CD4-positive, alpha-beta T cell treated with Interleukin-4 for 1 hour (primary cell): Measurements from ENCODE around the gene SIDT1.

ENCODE experiments used
- DNase-seq, 2 donors: peaks; one replicate each; pipeline ENCODE4 v3.0.0-alpha.2; 2020 to 2022

SIDT1 gene

DNA sequence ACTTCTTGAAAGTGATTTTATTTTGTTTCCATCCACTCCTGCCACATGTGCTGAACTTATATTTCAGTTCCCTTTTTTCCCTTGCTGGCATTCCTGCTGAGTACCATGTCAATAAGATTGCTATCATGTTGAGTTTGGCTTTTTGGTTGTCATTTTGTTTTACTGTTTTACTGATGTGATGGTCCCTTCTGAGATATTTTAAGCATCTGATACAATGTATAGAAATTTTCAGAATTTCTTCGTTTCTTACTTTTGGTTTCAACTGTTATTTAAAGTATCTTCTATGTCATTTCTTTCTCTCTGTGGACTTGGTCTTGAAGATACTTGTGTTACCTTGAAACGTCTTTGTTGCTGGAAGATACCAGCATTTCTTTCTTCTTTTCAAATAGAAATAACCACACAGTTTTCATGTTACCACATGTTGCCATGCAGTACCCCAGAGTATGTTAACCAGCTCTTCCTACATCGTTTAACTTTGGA is 14.1 kb downstream of the SIDT1 start:
- no peak for DNase-seq

GRCh38 chr3:113548501-113548900 is 16.1 kb downstream of the SIDT1 start:
- no peak for DNase-seq

DNA sequence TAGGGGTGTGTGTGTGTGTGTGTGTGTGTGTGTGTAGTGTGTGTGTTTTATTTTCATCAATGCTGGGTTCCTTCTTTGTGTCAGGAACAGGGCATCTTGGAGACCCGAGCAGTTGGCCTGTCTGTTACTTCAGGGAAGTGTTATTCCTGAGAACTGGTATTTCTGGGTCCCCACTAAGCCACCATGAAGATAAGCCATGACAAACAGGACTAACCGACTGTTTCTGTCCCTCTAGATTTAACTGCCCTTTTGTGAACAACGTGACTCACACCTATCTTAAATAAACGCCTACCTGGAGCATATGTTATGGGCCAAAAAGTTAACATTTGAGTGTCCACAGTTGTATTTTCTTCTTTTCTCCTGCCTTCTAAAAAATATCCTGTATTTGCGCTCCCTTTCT is 19.5 kb downstream of the SIDT1 start:
- DNase-seq = no peak

DNA sequence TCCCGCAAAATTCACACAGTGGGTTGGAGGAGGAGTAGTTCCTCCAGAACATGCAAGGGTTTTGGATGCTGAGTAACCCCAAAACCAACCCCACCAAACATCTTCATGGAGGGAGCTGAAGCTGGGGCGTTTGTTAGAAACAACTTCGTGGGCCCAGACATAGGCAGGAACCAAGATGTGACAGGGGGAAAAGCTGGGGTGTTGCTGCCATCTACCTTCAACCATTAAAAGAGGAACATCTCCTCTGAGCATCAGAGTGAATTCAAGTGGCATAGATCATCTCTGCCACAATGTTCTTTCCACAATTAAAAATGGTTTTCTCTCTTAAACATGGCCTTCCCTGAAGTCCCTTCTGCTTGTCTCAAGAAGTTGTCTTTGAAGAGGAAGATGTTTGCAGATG is 20.5 kb downstream of the SIDT1 start:
- DNase-seq = peak; percentile 50 to 54

DNA sequence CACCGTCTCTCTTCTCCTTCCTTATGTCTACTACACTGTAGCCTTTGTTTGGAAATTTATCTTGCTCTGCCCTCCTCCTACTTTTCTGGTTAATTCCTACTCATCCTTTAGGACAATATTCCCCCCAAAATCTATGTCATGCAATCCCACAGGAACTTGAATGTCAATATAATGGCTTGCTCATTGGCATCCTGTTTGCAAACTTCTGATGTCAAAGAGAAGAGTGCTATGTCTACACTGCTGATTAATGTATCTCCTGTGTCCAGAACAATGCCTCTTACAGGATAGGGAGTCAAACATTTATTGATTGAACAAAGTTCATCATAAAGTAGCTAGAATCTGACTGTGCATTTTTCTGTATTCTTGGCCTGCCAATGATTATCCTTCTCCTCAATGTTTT is 22.8 kb downstream of the SIDT1 start:
- no peak for DNase-seq

DNA sequence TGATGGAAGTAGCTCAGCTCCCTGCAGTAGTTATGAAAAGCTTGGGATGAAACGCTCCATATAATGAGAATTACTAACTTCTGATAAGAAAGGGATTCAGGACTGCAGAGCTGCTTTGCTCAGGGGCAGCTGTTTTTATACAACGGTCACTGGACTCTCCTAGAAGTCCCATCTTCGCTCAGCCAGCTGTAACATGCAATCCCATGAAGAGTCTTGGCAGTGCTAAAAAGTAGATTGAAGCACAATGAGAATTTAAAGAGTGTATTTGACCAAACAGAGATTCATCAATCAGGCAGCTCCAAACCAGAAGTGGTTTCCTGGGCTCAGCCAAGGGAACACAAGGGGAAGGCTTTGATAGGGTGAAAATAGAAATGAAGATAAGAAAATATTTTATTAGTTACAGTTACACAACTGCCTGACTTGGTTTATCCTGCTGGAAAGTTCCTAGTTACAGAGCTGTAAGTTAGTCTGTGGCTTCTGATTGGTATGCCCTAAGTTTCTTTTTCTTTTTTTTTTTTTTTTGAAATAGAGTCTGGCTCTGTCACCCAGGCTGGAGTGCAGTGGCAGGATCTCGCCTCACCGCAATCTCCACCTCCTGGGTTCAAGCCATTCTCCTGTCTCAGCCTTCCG is 24.1 kb downstream of the SIDT1 start:
- no peak for DNase-seq

DNA sequence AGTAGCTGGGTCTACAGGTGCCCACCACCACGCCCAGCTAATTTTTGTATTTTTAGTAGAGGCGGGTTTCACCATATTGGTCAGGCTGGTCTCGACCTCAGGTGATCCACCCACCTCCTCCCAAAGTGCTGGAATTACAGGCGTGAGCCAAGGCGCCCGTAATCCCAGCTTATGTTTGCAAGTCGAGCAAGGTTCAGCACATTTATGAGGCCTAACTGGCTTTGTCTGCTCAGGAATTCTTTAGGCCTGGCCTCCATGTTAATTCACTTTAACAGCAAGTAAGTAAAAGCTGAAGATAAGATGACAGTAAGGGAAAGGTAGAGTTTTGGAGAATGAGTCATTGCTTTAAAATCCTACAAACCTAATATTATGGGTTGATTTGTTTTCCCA is 24.6 kb downstream of the SIDT1 start:
- DNase-seq = no peak

GRCh38 chr3:113557374-113557773 is 25.0 kb downstream of the SIDT1 start:
- DNase-seq = no peak

DNA sequence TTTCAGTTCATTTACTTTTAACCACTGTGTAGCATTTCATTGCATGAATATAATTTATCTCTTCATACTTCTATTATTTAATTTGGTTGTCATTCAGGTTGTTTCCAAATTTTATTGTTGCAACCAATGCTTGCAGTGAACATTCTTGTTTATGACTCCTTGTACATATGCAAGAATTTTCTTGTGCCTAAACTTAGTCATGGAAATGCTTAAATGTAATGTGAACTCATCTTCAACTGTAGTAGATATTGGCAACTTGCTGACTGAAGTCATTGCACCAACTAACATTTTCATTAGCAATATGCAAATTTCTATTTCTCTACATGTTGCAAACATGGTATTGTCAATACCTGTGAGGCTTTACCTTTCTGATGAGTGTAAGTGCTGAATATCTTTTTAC is 26.7 kb downstream of the SIDT1 start:
- DNase-seq = no peak

DNA sequence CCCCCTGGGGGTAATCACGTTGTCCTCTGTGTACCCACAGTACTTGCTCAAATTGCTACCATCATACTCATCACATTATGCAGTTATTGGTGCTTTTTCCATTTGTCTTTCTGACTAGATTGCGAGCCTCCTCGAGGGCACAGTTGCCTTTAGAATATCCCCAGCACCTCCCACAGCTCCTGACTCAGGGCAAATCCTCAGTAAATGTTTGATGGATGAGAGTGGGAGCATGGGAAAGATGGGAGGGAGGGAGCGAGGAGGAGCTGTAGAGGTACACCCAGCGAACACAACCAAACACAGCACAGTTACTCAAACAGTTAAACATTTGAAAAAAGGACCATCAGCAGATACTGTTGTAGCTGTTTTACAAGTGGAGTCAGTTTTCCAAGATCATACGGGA is 27.9 kb downstream of the SIDT1 start:
- DNase-seq = no peak

DNA sequence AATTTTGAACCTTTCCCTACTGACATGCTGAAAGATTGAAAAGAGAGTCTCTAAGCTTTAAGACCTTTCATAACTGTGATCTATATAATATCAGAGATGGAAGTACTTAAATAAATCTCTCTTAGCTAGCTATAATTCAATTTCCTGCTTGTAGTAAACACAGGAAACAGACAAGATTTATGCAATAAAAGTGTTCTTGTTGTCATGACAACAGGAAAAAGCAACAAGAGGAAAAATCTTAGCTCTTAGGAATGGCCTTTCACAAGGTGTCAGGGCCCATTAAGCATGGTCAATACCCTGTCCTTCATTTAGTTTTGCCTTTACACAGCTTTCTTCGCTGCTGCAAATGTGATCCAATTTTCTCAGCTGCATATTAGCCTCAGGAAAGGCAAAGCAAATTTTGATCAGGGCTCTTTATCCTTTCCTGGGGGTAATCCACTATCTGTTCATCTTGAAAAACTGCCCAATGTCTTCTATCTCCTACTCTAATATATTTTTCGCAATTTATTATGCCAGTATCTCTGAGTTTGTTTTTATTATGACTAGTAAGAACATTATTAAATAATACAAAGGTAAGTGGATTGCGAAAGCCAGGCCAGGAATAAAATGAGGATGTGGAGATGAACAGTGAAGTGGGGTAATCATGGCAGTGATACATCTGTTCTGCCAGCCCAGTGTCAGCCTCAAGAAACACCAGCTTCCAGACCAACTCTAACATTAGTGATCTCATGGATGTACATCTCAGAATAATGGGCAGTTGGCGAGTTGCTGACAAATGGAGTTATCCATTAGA is 28.7 kb downstream of the SIDT1 start:
- DNase-seq = peak in 1 of 2 donors; percentile 61

- DNase-seq = no peak
Measured at GRCh38 chr3:113565555-113565954, 33.2 kb downstream of the SIDT1 start.

DNA sequence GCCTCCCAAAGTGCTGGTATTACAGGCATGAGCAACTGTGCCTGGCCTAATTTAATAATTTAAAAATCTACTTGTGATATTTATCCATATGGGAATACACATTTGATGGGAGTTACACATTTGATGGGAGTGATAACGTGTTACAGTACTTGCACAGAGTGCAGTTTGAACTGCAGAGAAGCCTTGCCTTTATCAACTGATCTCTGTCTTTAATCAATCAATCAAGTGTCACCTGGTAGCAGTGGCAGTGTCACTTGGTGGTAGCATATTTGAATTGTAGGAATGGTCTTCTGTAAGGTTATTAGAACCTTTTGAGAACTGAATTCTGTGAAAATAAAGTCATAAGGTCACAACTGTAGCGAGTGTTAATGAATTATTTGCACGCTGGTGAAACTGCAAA is 37.8 kb downstream of the SIDT1 start:
- no peak for DNase-seq

DNA sequence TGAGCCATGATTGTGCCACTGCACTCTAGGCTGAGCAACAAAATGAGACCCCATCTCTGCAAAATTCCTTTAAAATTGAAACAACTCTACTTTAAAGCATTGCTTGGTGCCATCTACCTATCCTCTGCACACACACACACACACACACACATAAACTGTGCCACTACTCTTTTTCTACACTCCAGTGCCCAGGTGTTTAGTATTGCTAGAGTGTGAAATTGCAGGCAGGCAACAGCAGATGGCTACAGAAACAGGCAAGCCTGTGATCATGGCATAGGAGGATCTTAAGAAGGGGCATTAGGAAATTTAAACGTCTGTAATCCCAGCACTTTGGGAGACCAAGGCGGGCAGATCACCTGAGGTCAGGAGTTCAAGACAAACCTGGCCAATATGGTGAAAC is 39.0 kb downstream of the SIDT1 start:
- DNase-seq = no peak

GRCh38 chr3:113573728-113574127 is 41.4 kb downstream of the SIDT1 start:
- DNase-seq = no peak

- no peak for DNase-seq
Measured at GRCh38 chr3:113574213-113574612, 41.9 kb downstream of the SIDT1 start.

- DNase-seq = no peak
Measured at GRCh38 chr3:113575206-113575605, 42.9 kb downstream of the SIDT1 start.

DNA sequence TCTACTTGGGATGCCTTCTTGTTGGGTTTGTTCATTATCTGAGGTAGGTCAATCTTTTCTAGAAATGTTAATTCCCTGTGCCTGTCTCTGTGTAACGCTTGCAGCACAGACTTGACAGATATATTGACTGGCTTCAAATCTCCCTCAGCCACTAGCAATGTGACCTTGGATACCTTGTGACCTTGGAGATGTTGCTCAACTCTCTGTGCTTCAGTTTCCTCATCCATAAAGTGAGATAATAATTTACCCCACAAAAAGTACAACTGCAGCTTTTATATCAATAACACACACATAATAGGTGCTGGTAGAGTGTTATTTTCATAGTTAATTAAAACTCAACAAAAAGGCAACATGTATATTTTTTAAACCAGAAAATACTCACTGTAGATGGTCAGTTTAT is 52.9 kb downstream of the SIDT1 start:
- no peak for DNase-seq

DNA sequence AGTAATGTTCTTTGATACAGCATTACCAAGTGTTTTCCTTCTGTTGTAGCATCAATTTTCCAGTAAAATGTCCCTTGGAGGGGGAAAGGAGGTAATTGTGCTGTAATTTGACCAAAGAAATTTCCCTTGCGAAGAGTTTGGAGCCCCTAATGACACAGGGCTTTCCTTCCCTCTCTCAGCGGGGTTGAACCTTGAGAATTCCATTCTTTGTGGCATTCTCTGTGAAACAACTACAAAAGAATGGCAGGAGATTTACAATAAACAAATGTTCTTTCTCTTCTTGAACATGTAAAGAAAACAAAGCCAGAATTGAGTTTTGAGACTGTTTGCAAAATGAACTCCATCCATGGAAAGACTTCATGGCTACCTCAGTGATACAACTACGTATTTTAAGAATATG is 53.4 kb downstream of the SIDT1 start:
- no peak for DNase-seq

- no peak for DNase-seq
Measured at GRCh38 chr3:113588806-113589205, 56.5 kb downstream of the SIDT1 start.

DNA sequence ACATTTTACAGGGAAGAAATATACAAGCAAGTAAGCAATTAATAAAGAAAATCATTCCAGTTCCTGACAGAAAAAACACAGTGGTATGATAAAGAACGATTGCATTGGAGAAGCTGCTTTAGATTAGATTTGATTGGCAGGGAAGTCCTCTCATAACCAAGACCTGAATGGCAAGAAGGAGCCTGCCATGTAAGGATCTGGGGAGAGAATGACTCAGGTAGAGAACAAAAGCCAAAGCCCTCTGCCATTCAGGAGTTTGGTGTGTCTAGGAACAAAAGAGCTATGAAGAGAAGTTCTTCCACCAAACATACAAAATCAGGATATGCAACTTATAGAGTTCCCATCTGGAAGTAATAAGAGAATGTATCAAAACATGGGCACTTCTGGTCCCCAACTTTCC is 57.6 kb downstream of the SIDT1 start:
- no peak for DNase-seq

DNA sequence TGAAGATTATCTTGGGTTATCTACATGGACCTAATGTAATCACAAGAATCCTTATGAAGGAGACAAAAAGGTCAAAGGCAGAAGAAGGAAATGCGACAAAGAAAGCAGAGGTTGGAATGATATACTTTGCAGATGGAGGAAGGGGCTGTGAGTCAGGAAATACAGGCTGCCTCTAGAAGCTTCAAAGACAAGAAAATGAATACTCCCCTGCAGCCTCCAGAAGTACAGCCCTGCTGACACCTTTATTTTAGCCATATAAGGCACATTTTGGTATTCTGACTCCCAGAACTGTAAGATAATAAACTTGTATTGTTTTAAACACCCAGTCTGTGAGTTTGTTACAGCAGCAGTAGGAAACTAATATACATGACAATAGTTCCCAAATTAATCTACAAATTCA is 58.6 kb downstream of the SIDT1 start:
- DNase-seq = no peak

DNA sequence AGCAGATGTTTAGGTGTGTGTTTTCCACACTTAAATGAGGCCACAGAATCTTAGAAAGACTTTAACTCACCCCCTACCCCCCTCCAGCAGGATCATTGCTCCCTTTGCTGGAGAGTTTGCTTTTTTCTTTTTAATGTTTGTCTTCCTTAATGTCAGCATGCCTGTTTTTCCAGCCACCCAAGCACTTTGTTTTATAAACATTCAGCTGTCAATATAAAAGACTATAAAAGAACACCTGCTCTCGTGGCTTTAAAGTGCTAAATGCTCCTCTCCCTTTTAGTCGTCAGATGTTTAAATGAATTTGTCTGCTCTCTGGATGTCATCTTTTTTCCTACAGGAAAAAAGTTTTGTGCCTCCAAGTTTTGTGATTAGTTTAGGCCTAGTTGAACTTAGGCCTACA is 61.7 kb downstream of the SIDT1 start:
- DNase-seq = no peak

DNA sequence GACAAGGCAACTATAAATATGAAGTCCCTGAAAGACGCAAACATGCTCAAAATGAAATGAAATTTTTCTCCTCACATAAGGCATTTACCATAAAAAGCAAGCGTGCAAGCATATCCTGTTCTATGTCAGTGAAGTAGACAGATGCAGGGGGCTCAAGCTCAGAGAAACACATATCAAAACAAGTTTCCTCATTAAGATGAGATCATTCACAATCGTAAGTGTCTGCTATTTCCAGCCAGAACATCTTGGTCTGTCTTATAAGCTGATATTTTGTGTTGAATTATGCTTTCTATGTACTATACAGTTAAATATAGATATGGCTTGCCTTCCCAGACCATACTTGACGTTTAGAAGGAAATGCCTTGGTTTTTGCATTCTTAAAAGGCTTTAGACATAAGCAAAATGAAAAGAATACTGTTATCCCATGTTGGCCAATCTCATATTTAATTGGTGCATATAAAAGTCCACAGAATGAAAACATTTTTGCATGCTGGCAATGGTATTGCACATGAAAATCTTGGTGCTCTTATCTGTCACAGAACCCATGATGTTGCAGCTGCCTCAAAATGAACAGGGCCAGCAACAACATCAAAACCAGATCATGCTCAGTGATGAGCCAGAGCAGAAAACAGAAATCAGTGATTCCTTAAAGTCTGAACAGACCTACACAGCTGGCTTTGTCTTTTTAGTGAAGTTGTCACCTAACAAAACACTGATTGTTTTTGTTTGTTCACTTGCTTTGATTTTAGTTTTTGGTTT is 65.4 kb downstream of the SIDT1 start:
- no peak for DNase-seq
